HG03108 (cell line): Measurements from ENCODE around the gene TMEM269.
A peak's percentile ranks its signal among the peaks of the same experiment; 100 is the strongest.
"Not testable (repeated sequence)": the region's sequence is repeated elsewhere in the genome, so short reads cannot be mapped to it uniquely, and the experiment has no call there.

Experiments
- ATAC-seq: cut with Tn5 transposase; IDR thresholded peaks from one replicate; pipeline ENCODE4 v1.9.1; 2021; ENCODE audit warnings: moderate library complexity; ENCODE audit not compliant: unreplicated experiment

The TMEM269 gene

DNA sequence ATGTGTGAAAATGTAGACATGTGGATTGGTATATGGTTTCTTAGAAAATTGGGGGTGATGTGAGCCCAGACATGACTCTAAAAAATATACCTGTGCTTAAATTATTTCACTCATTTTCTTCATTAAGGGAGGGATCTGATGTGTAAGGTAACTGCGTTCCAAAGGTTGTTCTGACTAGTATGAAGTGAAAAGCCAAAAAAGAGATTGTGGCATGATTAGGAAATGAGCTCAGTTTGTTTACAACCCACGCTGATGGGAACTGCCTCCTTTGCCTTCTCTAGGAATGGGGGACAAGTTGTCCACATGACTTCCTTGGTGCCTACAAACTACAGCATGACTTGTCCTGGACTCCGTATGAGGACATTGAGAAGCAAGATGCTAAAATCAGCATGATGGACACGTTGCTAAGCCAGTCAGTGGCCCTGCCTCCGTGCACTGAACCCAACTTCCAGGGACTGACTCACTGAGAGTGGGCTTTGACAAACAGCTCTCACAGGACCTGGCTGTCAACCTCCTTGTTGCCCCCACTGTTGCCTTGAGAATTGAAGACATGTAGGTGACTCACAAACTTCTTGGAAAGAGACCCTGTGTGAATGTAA lies 9.8 kb upstream of the TMEM269 start:
- no peak for ATAC-seq

DNA sequence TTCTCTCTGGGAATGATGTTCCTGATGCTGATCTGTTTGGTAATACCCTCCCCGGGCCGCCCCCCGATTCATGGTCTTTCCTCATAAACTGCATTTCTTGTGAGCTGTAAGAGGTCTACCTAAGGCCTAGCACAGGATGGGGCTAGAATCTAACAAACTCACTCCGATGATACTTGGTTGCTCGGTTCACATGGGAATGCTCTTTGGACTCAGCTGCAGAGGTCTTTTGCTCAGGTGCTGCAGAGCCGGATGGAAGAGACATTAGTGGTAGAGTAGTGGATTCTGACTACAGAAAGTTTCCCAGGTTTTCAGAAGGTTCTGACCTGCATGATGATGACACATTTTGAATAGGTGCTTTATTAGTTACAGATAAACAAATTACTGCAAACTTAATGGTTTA lies 8.3 kb upstream of the TMEM269 start:
- no peak for ATAC-seq

DNA sequence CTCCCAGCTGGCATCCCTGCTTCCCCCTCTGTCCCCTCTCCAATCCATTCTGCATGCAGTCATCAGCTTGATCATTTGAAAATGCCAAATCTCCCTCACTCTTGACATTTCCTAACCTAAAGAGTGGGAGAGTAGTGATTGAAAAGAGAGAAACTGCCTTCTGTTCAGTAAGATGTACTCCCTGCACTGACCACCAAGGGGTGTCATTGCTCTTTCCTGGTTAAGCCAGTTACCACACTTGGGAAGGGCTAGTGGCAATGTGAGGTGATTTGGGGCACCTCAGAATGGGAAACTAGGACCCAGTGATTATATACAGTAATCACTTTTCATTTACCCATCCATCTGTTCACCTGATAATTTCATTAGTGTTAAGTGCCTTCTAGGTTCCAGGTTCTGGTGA lies 6.9 kb upstream of the TMEM269 start:
- ATAC-seq, result no peak

GRCh38 chr1:42779725-42780124 lies 5.1 kb upstream of the TMEM269 start:
- ATAC-seq, result no peak

- ATAC-seq, result no peak
These were observed 4.6 kb upstream of the TMEM269 start for GRCh38 chr1:42780176-42780575.

GRCh38 chr1:42783092-42783491 lies 1.7 kb upstream of the TMEM269 start:
- no peak for ATAC-seq

DNA sequence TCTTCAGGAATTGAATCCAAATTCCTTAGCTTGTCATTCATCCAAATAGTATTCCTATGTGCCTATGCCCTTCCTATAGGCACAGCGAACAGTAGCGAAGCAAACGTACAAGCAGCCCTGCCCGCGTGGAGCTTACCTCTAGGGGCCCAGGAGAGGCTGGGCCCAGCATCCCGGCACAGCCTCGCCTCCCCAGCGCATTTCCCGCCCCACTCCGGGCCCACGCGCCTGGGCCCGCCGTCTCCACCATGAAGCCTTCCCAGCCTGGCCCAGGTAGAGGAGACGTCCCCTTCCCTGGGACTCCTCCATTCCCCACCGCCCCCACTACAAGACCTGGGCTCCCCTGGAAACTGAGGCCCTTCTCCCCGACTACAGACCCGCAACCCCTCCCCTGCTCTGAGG lies 245 bp upstream of the TMEM269 start:
- ATAC-seq, result no peak

- ATAC-seq, result no peak
These were observed 1.3 kb downstream of the TMEM269 start for GRCh38 chr1:42786097-42786496.

- no peak for ATAC-seq
These were observed 3.2 kb downstream of the TMEM269 start for GRCh38 chr1:42788021-42788420.

GRCh38 chr1:42793824-42794223 lies 9.0 kb downstream of the TMEM269 start:
- ATAC-seq, result no peak

- ATAC-seq, result no peak
These were observed 12.6 kb downstream of the TMEM269 start for GRCh38 chr1:42797414-42797813.

DNA sequence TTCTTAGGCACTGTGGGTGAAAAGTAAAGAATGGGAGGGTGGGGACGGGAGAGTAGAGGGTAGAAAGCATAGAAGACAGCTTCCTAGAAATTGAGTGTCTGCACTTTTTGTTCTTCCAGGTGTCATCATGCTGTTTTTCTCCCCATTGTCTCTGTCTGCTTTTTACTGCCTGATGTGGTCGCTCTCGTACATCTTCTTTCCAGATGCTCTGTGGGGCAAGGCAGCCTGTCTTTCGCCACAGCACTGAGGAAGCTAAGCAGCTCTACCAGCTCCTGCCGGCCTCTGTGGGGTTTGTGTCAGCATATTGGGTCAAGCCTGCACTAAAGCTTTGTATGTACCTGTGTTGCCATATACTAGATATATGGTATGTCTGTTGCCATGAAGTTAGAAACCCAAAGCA lies 13.2 kb downstream of the TMEM269 start:
- ATAC-seq, result no peak

DNA sequence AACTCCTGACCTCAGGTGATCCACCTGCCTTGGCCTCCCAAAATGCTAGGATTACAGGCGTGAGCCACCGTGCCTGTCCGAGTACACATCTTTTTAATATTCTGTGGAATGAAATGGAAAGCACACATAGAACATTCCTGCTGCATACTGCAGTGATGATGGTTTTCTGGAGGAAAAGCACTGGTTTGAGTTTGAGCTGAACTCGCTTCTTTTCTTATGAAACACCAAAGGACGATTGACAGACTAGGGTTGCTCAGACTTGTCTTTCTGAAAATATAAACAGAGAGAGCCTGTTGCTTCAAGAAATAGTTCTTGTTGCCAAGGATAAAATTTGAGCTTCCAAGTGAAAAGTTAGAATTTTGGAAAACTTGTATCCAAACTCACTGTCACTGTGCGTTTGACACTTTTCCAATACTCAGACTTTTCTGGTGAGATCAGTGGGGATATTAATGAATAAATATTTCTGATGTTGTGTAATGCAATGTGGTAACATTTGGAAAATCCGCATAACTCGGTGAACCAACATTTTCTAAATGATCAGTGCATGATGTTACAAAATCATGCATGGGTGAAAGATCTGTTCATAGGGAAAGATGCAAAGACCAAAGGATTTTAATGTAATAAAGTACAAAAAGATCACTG lies 17.2 kb downstream of the TMEM269 start:
- no peak for ATAC-seq

DNA sequence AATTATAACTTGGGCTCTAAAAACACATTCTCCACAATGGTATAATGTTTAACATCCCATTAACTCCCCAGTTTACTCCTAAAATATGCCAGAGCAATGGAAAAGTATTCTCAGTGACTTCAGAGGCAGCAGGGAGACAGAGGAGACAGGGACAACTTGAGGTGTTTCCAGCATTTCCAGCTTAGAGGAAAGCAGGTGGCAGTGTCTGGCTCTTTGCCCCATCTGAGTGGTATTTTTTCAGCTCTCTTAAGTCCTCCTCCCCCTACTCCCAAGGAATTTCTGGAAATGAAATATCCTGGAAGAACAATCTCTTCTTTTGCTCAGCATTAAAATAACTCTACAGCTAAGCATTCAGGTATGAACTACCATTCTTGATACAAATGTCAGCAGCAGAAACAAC lies 21.4 kb downstream of the TMEM269 start:
- no peak for ATAC-seq

DNA sequence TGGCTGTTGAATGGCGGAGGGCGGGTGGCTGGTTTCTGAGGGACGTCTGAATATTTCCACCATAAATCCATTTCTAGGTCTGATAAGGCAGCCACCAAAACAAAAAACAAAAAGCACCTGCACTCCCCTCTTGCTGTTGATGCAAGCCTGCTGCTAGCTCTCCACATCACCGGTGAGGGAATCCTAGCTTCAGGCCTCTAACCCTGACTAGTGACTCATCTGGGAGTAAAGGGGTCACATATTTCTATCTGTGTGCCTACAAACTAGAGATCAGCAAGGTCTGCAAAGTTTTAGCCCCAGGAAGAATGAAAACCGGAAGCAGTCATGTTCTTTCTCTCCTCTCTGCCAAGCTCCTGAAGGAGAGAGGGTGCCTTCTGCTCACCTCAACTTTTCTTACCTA lies 21.8 kb downstream of the TMEM269 start:
- ATAC-seq, result no peak

DNA sequence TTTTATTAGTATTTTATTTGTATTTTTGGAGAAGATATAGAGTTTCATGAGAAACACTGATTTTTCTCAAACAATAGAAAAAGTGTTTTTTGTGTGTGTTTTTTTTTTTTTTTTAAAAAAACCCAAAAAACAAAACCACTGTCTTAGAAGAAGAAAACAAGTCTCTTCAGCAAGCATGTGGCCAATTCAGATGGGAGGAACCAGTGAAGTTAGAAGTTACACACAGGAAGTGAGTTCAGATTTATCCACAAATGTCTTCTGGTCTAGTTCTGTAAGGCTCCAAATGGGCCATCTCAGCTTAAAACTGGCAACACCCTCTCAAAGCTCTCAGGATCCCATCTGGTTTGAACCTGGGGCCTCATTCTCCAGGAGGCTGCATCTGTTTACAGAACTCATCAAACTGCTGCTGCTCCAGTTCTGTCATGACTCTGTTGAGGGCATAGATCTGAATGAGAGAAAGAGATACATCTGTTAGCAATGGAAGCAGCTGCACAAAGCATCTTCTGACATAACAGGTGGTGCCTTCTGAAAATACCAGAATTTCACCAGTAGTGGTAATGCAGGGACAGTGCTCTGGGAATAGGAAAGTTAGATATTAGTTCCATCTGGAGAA lies 22.4 kb downstream of the TMEM269 start:
- no peak for ATAC-seq

GRCh38 chr1:42814815-42815214 lies 30.0 kb downstream of the TMEM269 start:
- not testable (repeated sequence) for ATAC-seq

- no peak for ATAC-seq
These were observed 31.3 kb downstream of the TMEM269 start for GRCh38 chr1:42815941-42816584.

- ATAC-seq, result peak; percentile 80
These were observed 32.0 kb downstream of the TMEM269 start, which contains the start of the genes ERMAP and SVBP for GRCh38 chr1:42816585-42817439. Gene ERMAP (plus strand): TSS chr1:42817122. CDS start chr1:42830449, 13,327 bp downstream. Gene SVBP (minus strand): TSS chr1:42817397. CDS start chr1:42816544, 853 bp downstream.

DNA sequence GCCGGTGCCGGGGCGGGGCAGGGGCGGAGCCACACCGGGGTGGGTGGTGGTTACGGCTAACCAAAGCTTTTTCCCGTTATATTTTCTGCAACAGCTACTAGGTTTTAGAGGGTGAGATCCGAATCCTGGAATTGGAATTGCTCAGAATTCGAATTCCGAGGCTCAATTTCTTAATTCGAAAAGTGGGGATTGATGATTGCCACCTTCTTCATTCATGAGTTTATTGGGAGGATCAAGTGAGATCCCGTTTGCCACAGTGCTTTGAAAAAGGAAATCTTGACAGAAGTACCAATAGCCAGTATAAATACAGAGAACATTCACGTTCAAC lies 32.6 kb downstream of the TMEM269 start:
- no peak for ATAC-seq

GRCh38 chr1:42817976-42818375 lies 33.2 kb downstream of the TMEM269 start:
- no peak for ATAC-seq
